H9 (cell line): ENCODE results near the gene DLG5. TPM values are rescaled to one million over a fixed set of nuclear protein-coding genes. Genes with fewer than 3 reads are reported as not detected.

Experiments used
- DNase-seq: peaks from one replicate; pipeline ENCODE4 v3.0.0-alpha.2; 2017
- H2AFZ ChIP-seq: one replicate; pipeline ENCODE4 v1.6.1; 2013; ENCODE audit warnings: mild to moderate bottlenecking, low read length, control low read depth, moderate library complexity
- H2AK5ac ChIP-seq: 2 replicates; pipeline ENCODE4 v1.6.1; 2013; ENCODE audit warnings: low read length, control low read depth, mixed read lengths; ENCODE audit not compliant: insufficient read length
- H2BK120ac ChIP-seq: one replicate; pipeline ENCODE4 v1.6.1; 2013; ENCODE audit warnings: low read depth, mild to moderate bottlenecking, low read length, control low read depth, inconsistent platforms; ENCODE audit not compliant: poor library complexity, severe bottlenecking
- H2BK12ac ChIP-seq: 2 replicates; pipeline ENCODE4 v1.6.1; 2013; ENCODE audit warnings: low read length, control low read depth, mixed read lengths, low read depth; ENCODE audit not compliant: insufficient read length
- H2BK15ac ChIP-seq: 2 replicates; pipeline ENCODE4 v1.6.1; 2013; ENCODE audit warnings: low read depth, low read length, control low read depth
- H2BK20ac ChIP-seq: one replicate; pipeline ENCODE4 v1.6.1; 2013; ENCODE audit warnings: low read depth, mild to moderate bottlenecking, low read length, control low read depth, inconsistent platforms; ENCODE audit not compliant: poor library complexity, severe bottlenecking
- H2BK5ac ChIP-seq: 2 replicates; pipeline ENCODE4 v1.6.1; 2013; ENCODE audit warnings: low read length, control low read depth, mixed read lengths; ENCODE audit not compliant: insufficient read length
- H3K14ac ChIP-seq: 2 replicates; pipeline ENCODE4 v1.6.1; 2013; ENCODE audit warnings: low read length, control low read depth; ENCODE audit not compliant: insufficient read depth
- H3K18ac ChIP-seq: 2 replicates; pipeline ENCODE4 v1.6.1; 2013; ENCODE audit warnings: low read depth, mild to moderate bottlenecking, mixed read lengths, low read length, control low read depth; ENCODE audit not compliant: insufficient read length
- H3K23ac ChIP-seq: 2 replicates; pipeline ENCODE4 v1.6.1; 2013; ENCODE audit warnings: low read length, control low read depth, mixed read lengths, low read depth; ENCODE audit not compliant: insufficient read length
- H3K23me2 ChIP-seq: 2 replicates; pipeline ENCODE4 v1.6.1; 2013; ENCODE audit warnings: low read depth, mild to moderate bottlenecking, mixed read lengths, low read length, control low read depth; ENCODE audit not compliant: insufficient read length, poor library complexity, severe bottlenecking
- H3K27ac ChIP-seq: 2 replicates; pipeline ENCODE4 v1.5.1; 2013; ENCODE audit warnings: low read length, control low read depth, mixed read lengths, low read depth; ENCODE audit not compliant: insufficient read length
- H3K27me3 ChIP-seq: 2 replicates; pipeline ENCODE4 v1.6.1; 2013; ENCODE audit warnings: low read length, control low read depth, inconsistent platforms; ENCODE audit not compliant: insufficient read depth
- H3K4ac ChIP-seq: 2 replicates; pipeline ENCODE4 v1.6.1; 2013; ENCODE audit warnings: low read depth, mild to moderate bottlenecking, control low read depth, inconsistent platforms, low read length, moderate library complexity
- H3K4me1 ChIP-seq: 2 replicates; pipeline ENCODE4 v1.6.1; 2013; ENCODE audit warnings: low read length, control low read depth, inconsistent platforms; ENCODE audit not compliant: insufficient read depth
- H3K4me2 ChIP-seq: 2 replicates; pipeline ENCODE4 v1.6.1; 2013; ENCODE audit warnings: low read length, control low read depth, mixed read lengths; ENCODE audit not compliant: insufficient read length, insufficient read depth
- H3K56ac ChIP-seq: 2 replicates; pipeline ENCODE4 v1.6.1; 2013; ENCODE audit warnings: low read depth, mild to moderate bottlenecking, mixed read lengths, low read length, control low read depth; ENCODE audit not compliant: insufficient read length
- H3K79me1 ChIP-seq: 2 replicates; pipeline ENCODE4 v1.6.1; 2013; ENCODE audit warnings: low read depth, mild to moderate bottlenecking, moderate library complexity, low read length, control low read depth, inconsistent platforms; ENCODE audit not compliant: insufficient read depth, poor library complexity, severe bottlenecking
- H3K79me2 ChIP-seq: 2 replicates; pipeline ENCODE4 v1.6.1; 2013; ENCODE audit warnings: low read length, control low read depth, inconsistent platforms; ENCODE audit not compliant: insufficient read depth
- H3K9ac ChIP-seq: 2 replicates; pipeline ENCODE4 v1.6.1; 2013; ENCODE audit warnings: low read length, control low read depth, mixed read lengths; ENCODE audit not compliant: insufficient read length; ENCODE audit errors: extremely low read depth
- H3K9me3 ChIP-seq: one replicate; pipeline ENCODE4 v1.6.1; 2013; ENCODE audit warnings: low read depth, low read length, inconsistent platforms; ENCODE audit not compliant: control insufficient read depth
- H3T11ph ChIP-seq: one replicate; pipeline ENCODE4 v1.6.1; 2013; ENCODE audit warnings: mild to moderate bottlenecking, low read length, control low read depth, inconsistent platforms
- H4K20me1 ChIP-seq: one replicate; pipeline ENCODE4 v1.6.1; 2013; ENCODE audit not compliant: control insufficient read depth, insufficient read length, insufficient read depth
- H4K5ac ChIP-seq: 2 replicates; pipeline ENCODE4 v1.6.1; 2013; ENCODE audit warnings: low read depth, mild to moderate bottlenecking, mixed read lengths, low read length, control low read depth; ENCODE audit not compliant: insufficient read length
- H4K8ac ChIP-seq: replicated peaks from 2 replicates; pipeline ENCODE4 v1.6.1; 2013; ENCODE audit warnings: low read length, control low read depth, mixed read lengths, low read depth; ENCODE audit not compliant: insufficient read length
- H4K91ac ChIP-seq: 2 replicates; pipeline ENCODE4 v1.6.1; 2013; ENCODE audit warnings: low read depth, mild to moderate bottlenecking, moderate library complexity, mixed read lengths, low read length, control low read depth; ENCODE audit not compliant: insufficient read length
- H3K27ac Mint-ChIP-seq, 3 experiments: 2 replicates in 2 of 3; 3 replicates in 1 of 3; pipeline ENCODE4 v1.8.0; 2020 to 2021; ENCODE audit warnings: mixed read lengths in 3 of 3, mild to moderate bottlenecking in 1 of 3, moderate library complexity in 1 of 3
- H3K27me3 Mint-ChIP-seq: 2 replicates; pipeline ENCODE4 v1.8.0; 2021; ENCODE audit warnings: low read depth, mild to moderate bottlenecking, moderate library complexity, mixed read lengths
- H3K36me3 Mint-ChIP-seq, 3 experiments: 2 replicates in 2 of 3; 3 replicates in 1 of 3; pipeline ENCODE4 v1.8.0; 2020 to 2021; ENCODE audit warnings: low read depth in 3 of 3, mixed read lengths in 3 of 3; ENCODE audit not compliant: insufficient read depth in 1 of 3
- H3K4me1 Mint-ChIP-seq, 2 experiments: 2 replicates each; pipeline ENCODE4 v1.8.0; 2020; ENCODE audit warnings: mixed read lengths in 2 of 2
- H3K4me3 Mint-ChIP-seq, 2 experiments: 2 replicates in 1 of 2; 3 replicates in 1 of 2; pipeline ENCODE4 v1.8.0; 2020 to 2021; ENCODE audit warnings: mild to moderate bottlenecking in 2 of 2, mixed read lengths in 2 of 2, moderate library complexity in 1 of 2
- H3K9me3 Mint-ChIP-seq, 2 experiments: 2 replicates in 1 of 2; 3 replicates in 1 of 2; pipeline ENCODE4 v1.8.0; 2020; ENCODE audit warnings: mild to moderate bottlenecking in 2 of 2, mixed read lengths in 2 of 2, moderate library complexity in 1 of 2
- CTCF ChIP-seq: fragments of 200-600 bp; sonication (generic); conservative IDR thresholded peaks from 3 replicates; pipeline ENCODE4 v1.8.0; 2021; ENCODE audit warnings: antibody characterized with exemption, mild to moderate bottlenecking
- WGBS: extraction: QIAGEN DNeasy Blood & Tissue Kit; methylation state at CpG from one replicate; pipeline ENCODE4 v1.1.7; 2013; ENCODE audit warnings: missing lambda C conversion rate, low lambda C conversion rate, mixed read lengths; ENCODE audit not compliant: insufficient read length; ENCODE audit errors: extremely low coverage; 5-methylcytosine and 5-hydroxymethylcytosine counted together
- total RNA-seq: library from RNA; stranded (reverse); gene quantifications from 2 replicates; pipeline ENCODE4 v1.2.1, GENCODE V29; 2021

The DLG5 gene
- total RNA-seq, 1 experiment from 2014 or later, result 67.4 TPM

GRCh38 chr10:77892761-77893160 lies 33.8 kb downstream of the DLG5 start:
- Mint-ChIP-seq H3K27ac (peak overlapping the region in 1 of 3 experiments; percentile 84; a peak in 2 of 7 replicates), H3K4me3 (no peak overlapping the region), H3K4me1 (peaks cover 59 to 65% of the 10 kb centered on the region in 2 experiments), H3K9me3 (no peaks in the 10 kb centered on the region), H3K27me3 (no peaks in the 10 kb centered on the region), H3K36me3 (no peaks in the 10 kb centered on the region)
- DNase-seq, result no peak
- Histone ChIP-seq H3K23ac (no peak overlapping the region), H2BK12ac (no peak overlapping the region), H3K27me3 (no peaks in the 10 kb centered on the region), H2BK15ac (no peak overlapping the region), H3K56ac (no peak overlapping the region), H3K4me2 (no peak overlapping the region), H3K18ac (no peak overlapping the region), H3K27ac (no peak overlapping the region), H4K8ac (no peak overlapping the region), H3K14ac (no peak overlapping the region), H3K79me2 (peaks cover 5% of the 10 kb centered on the region; the same call in 1 of the 2 replicates), H4K5ac (no peak overlapping the region), H2BK120ac (no peak overlapping the region), H3K23me2 (no peaks in the 10 kb centered on the region), H2AK5ac (no peak overlapping the region), H2BK20ac (no peak overlapping the region), H4K20me1 (no peaks in the 10 kb centered on the region), H3K4me1 (peaks cover 13% of the 10 kb centered on the region), H2AFZ (no peak overlapping the region), H2BK5ac (no peak overlapping the region), H3T11ph (no peak overlapping the region), H3K9me3 (no peaks in the 10 kb centered on the region), H3K4ac (no peak overlapping the region), H3K79me1 (peaks cover 3% of the 10 kb centered on the region), H4K91ac (no peak overlapping the region), H3K9ac (no peak overlapping the region)
- TF ChIP-seq CTCF, result no peak
- no CpG with 5 or more reads among the region's 5 CpGs for WGBS
